Stimulated activated CD8-positive, alpha-beta memory T cell treated with anti-CD3 and anti-CD28 coated beads, Interleukin-15, amount 100 ng/mL, for 1 hour (primary cell): Measurements from ENCODE around the gene HLA-DQB1.
"Not testable (repeated sequence)": the region's sequence is repeated elsewhere in the genome, so short reads cannot be mapped to it uniquely, and the experiment has no call there.

Experiments
- DNase-seq: peaks from one replicate; pipeline ENCODE4 v3.0.0-alpha.2; 2020; ENCODE audit warnings: low read depth

The HLA-DQB1 gene

GRCh38 chr6:32662099-32662498, 4.4 kb downstream of the HLA-DQB1 start:
- no peak for DNase-seq

- DNase-seq = no peak
Observed at GRCh38 chr6:32659856-32660595, 6.4 kb downstream of the HLA-DQB1 start.

- no peak for DNase-seq
Observed at GRCh38 chr6:32658268-32658897, 8.1 kb downstream of the HLA-DQB1 start.

GRCh38 chr6:32657819-32658218, 8.6 kb downstream of the HLA-DQB1 start:
- DNase-seq = not testable (repeated sequence)

- DNase-seq = not testable (repeated sequence)
Observed at GRCh38 chr6:32657329-32657728, 9.1 kb downstream of the HLA-DQB1 start.

- no peak for DNase-seq
Observed at GRCh38 chr6:32655203-32655710, 11.2 kb downstream of the HLA-DQB1 start.

- DNase-seq = no peak
Observed at GRCh38 chr6:32645047-32645703, 21.3 kb downstream of the HLA-DQB1 start.

- DNase-seq = no peak
Observed at GRCh38 chr6:32643904-32644303, 22.6 kb downstream of the HLA-DQB1 start.

- no peak for DNase-seq
Observed at GRCh38 chr6:32642720-32643106, 23.7 kb downstream of the HLA-DQB1 start.

- not testable (repeated sequence) for DNase-seq
Observed at GRCh38 chr6:32641785-32642719, 24.4 kb downstream of the HLA-DQB1 start.

GRCh38 chr6:32641122-32641521, 25.3 kb downstream of the HLA-DQB1 start:
- DNase-seq = no peak

GRCh38 chr6:32639440-32640394, 26.7 kb downstream of the HLA-DQB1 start:
- DNase-seq = no peak

GRCh38 chr6:32638532-32639219, 27.8 kb downstream of the HLA-DQB1 start:
- no peak for DNase-seq

- DNase-seq = no peak
Observed at GRCh38 chr6:32637883-32638282, 28.6 kb downstream of the HLA-DQB1 start.

GRCh38 chr6:32637219-32637880, 29.1 kb downstream of the HLA-DQB1 start, which contains the start of gene HLA-DQA1:
Gene HLA-DQA1, plus strand, starts transcription at chr6:32637406. Its CDS starts 53 bp downstream, at chr6:32637459.
- DNase-seq = no peak

GRCh38 chr6:32635526-32636123, 30.8 kb downstream of the HLA-DQB1 start:
- DNase-seq = no peak

GRCh38 chr6:32629793-32630192, 36.7 kb downstream of the HLA-DQB1 start:
- DNase-seq = not testable (repeated sequence)

GRCh38 chr6:32627831-32628230, 38.6 kb downstream of the HLA-DQB1 start:
- no peak for DNase-seq

GRCh38 chr6:32627249-32627648, 39.2 kb downstream of the HLA-DQB1 start:
- no peak for DNase-seq
